GM12873 (cell line): ENCODE results near the gene CTDSP1.

Experiments
- TF ChIP-seq, protein P1 (sequence below): IDR thresholded peaks from 2 replicates; pipeline ENCODE4 v1.5.1; 2012; ENCODE audit warnings: low read depth, mild to moderate bottlenecking, moderate library complexity, low read length, control low read depth; ENCODE audit not compliant: insufficient read depth; ENCODE audit errors: missing control alignments

CTDSP1 gene

DNA sequence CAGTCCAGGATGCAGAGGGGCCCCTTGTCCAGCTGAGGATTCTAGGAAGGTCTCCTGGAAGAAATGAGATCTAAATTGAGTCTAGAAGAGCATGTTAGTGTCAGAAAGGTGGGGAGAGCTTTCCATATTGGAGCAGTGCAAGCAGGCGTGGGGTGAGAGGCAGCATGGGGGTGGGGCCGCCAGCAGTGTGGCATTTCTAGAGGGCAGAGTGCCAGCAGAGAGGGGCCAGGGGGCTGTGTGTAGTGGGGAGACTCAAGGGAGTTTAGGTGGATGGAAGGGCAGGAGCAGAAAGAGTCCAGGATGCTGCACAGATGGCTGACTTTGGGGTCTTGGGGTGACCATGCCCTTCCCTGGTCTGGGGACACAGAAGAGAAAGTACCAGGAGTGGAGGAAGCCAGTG is 21.4 kb downstream of the CTDSP1 start:
- TF ChIP-seq, protein P1, sequence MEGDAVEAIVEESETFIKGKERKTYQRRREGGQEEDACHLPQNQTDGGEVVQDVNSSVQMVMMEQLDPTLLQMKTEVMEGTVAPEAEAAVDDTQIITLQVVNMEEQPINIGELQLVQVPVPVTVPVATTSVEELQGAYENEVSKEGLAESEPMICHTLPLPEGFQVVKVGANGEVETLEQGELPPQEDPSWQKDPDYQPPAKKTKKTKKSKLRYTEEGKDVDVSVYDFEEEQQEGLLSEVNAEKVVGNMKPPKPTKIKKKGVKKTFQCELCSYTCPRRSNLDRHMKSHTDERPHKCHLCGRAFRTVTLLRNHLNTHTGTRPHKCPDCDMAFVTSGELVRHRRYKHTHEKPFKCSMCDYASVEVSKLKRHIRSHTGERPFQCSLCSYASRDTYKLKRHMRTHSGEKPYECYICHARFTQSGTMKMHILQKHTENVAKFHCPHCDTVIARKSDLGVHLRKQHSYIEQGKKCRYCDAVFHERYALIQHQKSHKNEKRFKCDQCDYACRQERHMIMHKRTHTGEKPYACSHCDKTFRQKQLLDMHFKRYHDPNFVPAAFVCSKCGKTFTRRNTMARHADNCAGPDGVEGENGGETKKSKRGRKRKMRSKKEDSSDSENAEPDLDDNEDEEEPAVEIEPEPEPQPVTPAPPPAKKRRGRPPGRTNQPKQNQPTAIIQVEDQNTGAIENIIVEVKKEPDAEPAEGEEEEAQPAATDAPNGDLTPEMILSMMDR = no peak

DNA sequence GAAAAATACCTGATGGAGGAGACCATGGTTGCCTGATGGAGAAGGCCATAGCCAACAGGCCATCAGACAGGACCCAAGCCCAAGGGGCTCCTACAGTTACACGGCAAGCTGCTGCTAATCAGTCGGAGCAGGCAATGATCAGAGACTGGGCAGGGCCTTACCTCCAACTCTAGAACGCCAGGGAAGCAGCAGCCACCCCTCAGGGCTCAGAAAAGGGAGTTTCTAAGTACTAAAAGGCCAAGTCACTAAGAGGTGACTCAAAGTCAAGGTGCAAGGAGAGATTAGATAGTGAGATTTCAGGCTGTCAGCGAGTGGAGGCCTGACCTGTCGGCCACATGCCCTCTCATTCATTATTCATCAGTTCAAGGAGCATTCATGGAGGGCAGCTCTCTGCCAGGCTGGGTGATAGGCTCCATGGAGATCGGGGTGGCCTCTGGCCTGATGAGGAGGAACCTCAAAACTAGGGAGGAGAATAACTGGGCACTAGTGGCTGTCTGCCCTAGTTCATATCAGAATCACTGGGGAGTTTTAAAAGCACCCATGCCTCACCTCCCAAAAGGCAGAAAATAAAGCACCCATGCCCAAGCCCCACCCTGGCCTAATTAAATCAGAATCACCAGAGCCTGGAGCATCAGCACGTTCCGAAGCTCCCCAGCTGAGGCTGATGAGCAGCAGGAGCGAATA is 22.9 kb downstream of the CTDSP1 start:
- TF ChIP-seq, protein P1 = no peak

DNA sequence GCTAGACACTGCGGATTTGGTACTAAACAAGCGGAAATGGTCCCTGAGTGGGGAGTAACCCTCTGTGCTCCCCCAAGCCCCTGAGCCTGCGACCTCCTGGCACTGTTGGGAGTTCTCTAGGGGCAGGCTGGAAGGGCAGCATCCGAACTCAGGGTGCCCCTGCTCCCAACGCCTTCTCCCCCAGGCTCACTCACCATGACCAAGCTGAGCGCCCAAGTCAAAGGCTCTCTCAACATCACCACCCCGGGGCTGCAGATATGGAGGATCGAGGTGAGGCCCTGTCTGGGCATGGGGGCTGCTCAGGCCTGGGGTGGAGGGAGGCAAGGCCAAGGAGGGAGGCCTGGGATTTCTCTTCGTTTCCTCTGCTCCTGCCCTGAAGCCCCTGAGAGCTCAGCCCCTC is 23.9 kb downstream of the CTDSP1 start:
- TF ChIP-seq, protein P1 = no peak

DNA sequence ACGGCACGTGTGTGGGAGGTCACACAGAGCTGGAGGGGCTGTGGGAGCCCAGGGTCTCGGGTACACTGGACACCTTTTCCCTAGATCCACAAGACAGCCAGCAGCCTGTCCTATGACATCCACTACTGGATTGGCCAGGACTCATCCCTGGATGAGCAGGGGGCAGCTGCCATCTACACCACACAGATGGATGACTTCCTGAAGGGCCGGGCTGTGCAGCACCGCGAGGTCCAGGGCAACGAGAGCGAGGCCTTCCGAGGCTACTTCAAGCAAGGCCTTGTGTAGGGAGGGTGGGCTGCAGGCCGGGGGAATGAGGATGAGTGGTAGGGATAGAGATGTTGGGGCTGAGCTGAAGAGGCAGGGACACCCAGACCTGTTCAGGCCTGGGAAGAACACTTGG is 25.9 kb downstream of the CTDSP1 start:
- TF ChIP-seq, protein P1 = no peak

DNA sequence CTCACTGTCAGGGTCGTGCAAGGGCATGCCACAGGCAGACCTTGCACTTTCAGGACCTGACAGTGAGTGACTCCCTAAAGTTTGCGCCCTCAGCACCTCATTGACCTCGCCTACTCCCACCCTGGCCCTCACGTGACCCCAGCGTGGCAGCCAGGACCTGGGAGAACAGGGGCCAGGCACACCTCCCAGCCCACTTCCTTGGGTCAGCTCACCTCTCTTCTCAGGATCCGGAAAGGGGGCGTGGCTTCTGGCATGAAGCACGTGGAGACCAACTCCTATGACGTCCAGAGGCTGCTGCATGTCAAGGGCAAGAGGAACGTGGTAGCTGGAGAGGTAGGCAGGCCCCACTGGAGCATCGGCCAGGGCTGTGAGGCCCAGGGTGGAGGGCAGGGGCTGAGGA is 28.1 kb downstream of the CTDSP1 start:
- TF ChIP-seq, protein P1 = no peak

DNA sequence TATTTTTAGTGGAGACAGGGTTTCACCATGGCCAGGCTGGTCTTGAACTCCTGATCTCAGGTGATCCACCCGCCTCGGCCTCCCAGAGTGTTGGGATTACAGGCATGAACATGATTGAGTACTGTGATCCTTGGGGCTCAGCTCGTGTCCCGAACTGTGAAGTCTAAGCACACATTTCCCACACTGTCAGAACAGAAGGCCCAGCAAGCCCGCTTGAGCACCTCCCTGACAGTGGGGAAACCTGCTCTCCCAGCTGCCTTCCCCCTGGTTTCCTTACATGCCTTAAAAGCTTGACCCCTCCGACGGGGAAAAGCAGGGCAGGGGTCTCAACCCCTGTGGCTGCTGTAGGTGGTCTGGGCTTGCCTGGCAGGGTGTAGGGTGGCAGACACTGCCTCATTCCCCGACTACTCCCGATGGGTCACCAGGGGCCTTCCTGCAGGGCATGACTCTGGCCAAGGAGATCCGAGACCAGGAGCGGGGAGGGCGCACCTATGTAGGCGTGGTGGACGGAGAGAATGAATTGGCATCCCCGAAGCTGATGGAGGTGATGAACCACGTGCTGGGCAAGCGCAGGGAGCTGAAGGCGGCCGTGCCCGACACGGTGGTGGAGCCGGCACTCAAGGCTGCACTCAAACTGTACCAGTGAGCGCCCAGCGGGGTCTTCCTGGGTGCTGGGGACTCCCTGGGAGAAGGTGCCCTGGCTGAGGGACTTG is 29.3 kb downstream of the CTDSP1 start:
- TF ChIP-seq, protein P1 = no peak

DNA sequence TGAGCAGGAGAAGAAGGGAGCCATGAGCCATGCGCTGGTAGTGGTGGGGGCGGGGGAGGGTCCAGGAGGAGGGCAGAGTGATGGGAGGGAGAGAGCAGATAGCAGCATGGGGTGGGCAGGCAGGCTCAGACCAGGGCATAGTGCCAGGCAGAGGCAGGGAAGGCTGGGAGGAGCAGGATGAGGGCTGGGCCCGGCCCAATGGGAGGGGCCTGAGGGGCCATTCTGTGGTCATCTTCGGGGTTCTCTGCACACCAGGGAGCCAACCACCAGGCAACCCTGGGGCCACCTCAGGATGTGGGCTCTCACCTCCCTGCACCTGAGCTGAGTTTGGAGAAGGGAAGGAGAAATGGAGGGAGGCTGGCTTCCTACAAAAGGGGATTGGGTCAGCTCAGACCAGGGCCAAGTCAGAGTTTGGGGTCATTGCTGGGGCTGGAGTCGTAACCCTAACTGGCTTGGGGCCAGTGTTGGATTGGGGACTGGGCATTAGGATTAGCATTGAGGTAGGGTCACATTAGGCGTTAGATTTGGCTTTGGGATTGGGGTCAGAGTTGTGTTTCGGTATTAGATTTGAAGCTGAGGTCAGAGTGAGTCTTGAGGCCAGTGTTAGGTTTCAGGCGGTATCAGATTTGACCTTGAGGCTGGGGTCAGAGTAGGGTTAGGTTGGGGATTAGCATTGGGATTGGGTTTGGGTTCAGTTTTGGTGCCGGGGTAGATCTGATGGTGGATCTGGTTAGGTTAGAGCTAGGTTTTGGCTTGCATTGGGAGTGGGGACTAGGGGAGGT is 30.4 kb downstream of the CTDSP1 start:
- TF ChIP-seq, protein P1 = no peak
